Liver (tissue), 9 donors: ENCODE results near the gene EIF3K. TPM values are rescaled to one million over a fixed set of nuclear protein-coding genes. Genes with fewer than 3 reads are reported as not detected.

Experiments
- DNase-seq: peaks from one replicate; pipeline ENCODE4 v3.0.0-alpha.2; 2017; ENCODE audit warnings: low spot score
- H3K27ac ChIP-seq, 2 donors: one replicate each; pipeline ENCODE4 v1.7.0; 2013; ENCODE audit warnings: inconsistent platforms in 2 of 2, low read length in 2 of 2, control low read depth in 1 of 2, low read depth in 1 of 2, mild to moderate bottlenecking in 1 of 2
- H3K27me3 ChIP-seq, 4 donors: one replicate each; pipeline versions ENCODE4 v1.6.1 to v1.7.0; 2013; ENCODE audit warnings: low read length in 3 of 4, inconsistent platforms in 1 of 4, mild to moderate bottlenecking in 1 of 4, moderate library complexity in 1 of 4; ENCODE audit not compliant: control insufficient read depth in 4 of 4, insufficient read depth in 4 of 4
- H3K36me3 ChIP-seq, 4 donors: one replicate each; pipeline versions ENCODE4 v1.6.1 to v1.7.0; 2013; ENCODE audit warnings: low read length in 3 of 4, mild to moderate bottlenecking in 3 of 4, low read depth in 1 of 4, moderate library complexity in 1 of 4; ENCODE audit not compliant: control insufficient read depth in 4 of 4, insufficient read depth in 3 of 4
- H3K4me1 ChIP-seq, 4 donors: one replicate each; pipeline versions ENCODE4 v1.6.1 to v1.7.0; 2013; ENCODE audit warnings: low read length in 3 of 4, mild to moderate bottlenecking in 3 of 4, moderate library complexity in 1 of 4; ENCODE audit not compliant: control insufficient read depth in 4 of 4, insufficient read depth in 4 of 4
- H3K4me3 ChIP-seq, 3 donors: one replicate each; pipeline versions ENCODE4 v1.6.1 to v1.7.0; 2013; ENCODE audit warnings: low read length in 3 of 3, control low read depth in 1 of 3, low read depth in 1 of 3, mild to moderate bottlenecking in 1 of 3
- H3K9ac ChIP-seq, 2 donors: one replicate each; pipeline ENCODE4 v1.7.0; 2013; ENCODE audit warnings: low read length in 2 of 2, mild to moderate bottlenecking in 2 of 2, moderate library complexity in 2 of 2, control low read depth in 1 of 2, low read depth in 1 of 2
- H3K9me3 ChIP-seq, 4 donors: one replicate each; pipeline versions ENCODE4 v1.6.1 to v1.7.0; 2013; ENCODE audit warnings: low read length in 3 of 4; ENCODE audit not compliant: control insufficient read depth in 4 of 4
- CTCF ChIP-seq: fragments of 150-350 bp; IDR thresholded peaks from 2 replicates; pipeline ENCODE4 v1.5.1; 2017; ENCODE audit warnings: improper control_type of control experiment, low read depth, low read length; ENCODE audit not compliant: missing input control
- EGR1 ChIP-seq, 2 donors: IDR thresholded peaks; 2 replicates each; pipeline ENCODE4 v1.6.1; 2016 to 2018; ENCODE audit warnings: antibody characterized with exemption in 2 of 2, low read depth in 2 of 2
- FOXA1 ChIP-seq: IDR thresholded peaks from 2 replicates; pipeline ENCODE4 v1.6.1; 2016; ENCODE audit warnings: antibody characterized with exemption
- FOXA2 ChIP-seq: IDR thresholded peaks from 2 replicates; pipeline ENCODE4 v1.6.1; 2016; ENCODE audit warnings: antibody characterized with exemption
- HNF4A ChIP-seq, 2 donors: conservative IDR thresholded peaks; 2 replicates each; pipeline ENCODE4 v1.6.1; 2016; ENCODE audit warnings: antibody characterized with exemption in 2 of 2, mild to moderate bottlenecking in 2 of 2
- HNF4G ChIP-seq: IDR thresholded peaks from 2 replicates; pipeline ENCODE4 v1.6.1; 2016; ENCODE audit warnings: antibody characterized with exemption
- JUND ChIP-seq, 2 donors: IDR thresholded peaks; 2 replicates each; pipeline ENCODE4 v1.6.1; 2016; ENCODE audit warnings: antibody characterized with exemption in 2 of 2
- MAX ChIP-seq: IDR thresholded peaks from 2 replicates; pipeline ENCODE4 v1.6.1; 2016; ENCODE audit warnings: antibody characterized with exemption
- NR2F2 ChIP-seq: IDR thresholded peaks from 2 replicates; pipeline ENCODE4 v1.6.1; 2016; ENCODE audit warnings: antibody characterized with exemption
- TAF1 ChIP-seq: conservative IDR thresholded peaks from 2 replicates; pipeline ENCODE4 v1.6.1; 2016; ENCODE audit warnings: antibody characterized with exemption, mild to moderate bottlenecking
- YY1 ChIP-seq: IDR thresholded peaks from 2 replicates; pipeline ENCODE4 v1.6.1; 2016; ENCODE audit warnings: antibody characterized with exemption, mild to moderate bottlenecking
- ZBTB33 ChIP-seq: IDR thresholded peaks from 2 replicates; pipeline ENCODE4 v1.6.1; 2016; ENCODE audit warnings: antibody characterized with exemption
- WGBS: extraction: QIAGEN DNeasy Blood & Tissue Kit; methylation state at CpG from one replicate; pipeline ENCODE4 v1.1.7; 2013; 5-methylcytosine and 5-hydroxymethylcytosine counted together
- polyA plus RNA-seq, 2 donors: library from polyadenylated mRNA; stranded (reverse) in 1 of 2; unstranded in 1 of 2; fragments of 200-250 nt in 1 of 2; fragments of >200 nt in 1 of 2; fragmentation: Nextera tagmentation in 1 of 2; extraction: Ambion mirVana in 1 of 2; gene quantifications; one replicate each; pipeline versions ENCODE4 v1.2.1 to v1.2.3, GENCODE V29; 2013 to 2015
- total RNA-seq, 2 donors: library from RNA; depleted of rRNA; stranded (reverse); fragments of >200 nt; gene quantifications; one replicate each; pipeline ENCODE4 v1.2.3, GENCODE V29; 2014
- TF ChIP-seq, protein P1 (sequence below): IDR thresholded peaks from 2 replicates; pipeline ENCODE4 v1.6.1; 2016; ENCODE audit warnings: antibody characterized with exemption
- TF ChIP-seq, protein P2 (sequence below): IDR thresholded peaks from 2 replicates; pipeline ENCODE4 v1.6.1; 2016; ENCODE audit warnings: antibody characterized with exemption, mild to moderate bottlenecking
- donor health status: healthy.
- donor health status: healthy.
- donor health status: healthy.
- donor health status: healthy.
- donor health status: healthy.

The EIF3K gene
- total and polyA plus RNA-seq, 4 donors, result 118 to 240 (median 151) TPM

DNA sequence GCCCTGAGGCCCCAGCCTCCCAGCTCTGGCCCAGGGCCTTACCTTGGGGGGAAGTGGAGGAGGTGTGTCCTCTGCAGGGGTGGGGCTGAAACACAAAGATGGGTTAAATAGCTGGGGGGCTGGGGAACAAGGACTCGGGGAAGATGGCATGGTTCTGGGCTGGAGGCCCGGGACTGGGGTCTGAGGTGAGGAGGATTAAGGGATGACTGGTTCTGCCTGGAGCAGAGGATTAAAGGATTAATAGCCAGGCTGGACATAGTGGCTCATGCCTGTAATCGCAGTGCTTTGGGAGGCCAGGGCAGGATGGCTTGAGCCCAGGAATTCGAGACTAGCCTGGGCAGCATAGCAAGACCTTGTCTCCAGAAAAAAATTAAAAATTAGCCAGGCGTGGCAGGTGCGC, 12.9 kb upstream of the EIF3K start:
- Histone ChIP-seq H3K36me3 (no peaks in the 10 kb centered on the region), H3K4me1 (no peaks in the 10 kb centered on the region), H3K27me3 (no peaks in the 10 kb centered on the region), H3K9me3 (no peaks in the 10 kb centered on the region), H3K4me3 (no peak overlapping the region), H3K9ac (no peak overlapping the region), H3K27ac (no peak overlapping the region)
- 91% methylated on average over 6 of the region's 6 CpGs for WGBS
- TF ChIP-seq NR2F2 (no peak), CTCF (no peak)
- TF ChIP-seq, protein P1, sequence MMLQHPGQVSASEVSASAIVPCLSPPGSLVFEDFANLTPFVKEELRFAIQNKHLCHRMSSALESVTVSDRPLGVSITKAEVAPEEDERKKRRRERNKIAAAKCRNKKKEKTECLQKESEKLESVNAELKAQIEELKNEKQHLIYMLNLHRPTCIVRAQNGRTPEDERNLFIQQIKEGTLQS, result no peak
- DNase-seq, result no peak

- no peak for DNase-seq
- 79% methylated on average over 3 of the region's 3 CpGs for WGBS
- no peak overlapping the region for H3K4me3 ChIP-seq
- no peaks in the 10 kb centered on the region for H3K27me3 ChIP-seq
- no peak overlapping the region for H3K27ac ChIP-seq
- peaks cover 2 to 10% (median 6%) of the 10 kb centered on the region in 4 donors for H3K4me1 ChIP-seq
- no peaks in the 10 kb centered on the region for H3K36me3 ChIP-seq
- H3K9me3 ChIP-seq, result no peaks in the 10 kb centered on the region
- H3K9ac ChIP-seq, result no peak overlapping the region
- no peak for TF ChIP-seq HNF4G
- TF ChIP-seq MAX, result no peak
- no peak for TF ChIP-seq FOXA2
- no peak for TF ChIP-seq TAF1
- no peak for TF ChIP-seq FOXA1
- TF ChIP-seq HNF4A (conservative IDR thresholded peaks at IDR 0.05), result no peak
- no peak for TF ChIP-seq YY1
- TF ChIP-seq NR2F2, result no peak
- TF ChIP-seq, protein P1, result no peak
- TF ChIP-seq ZBTB33, result no peak
- TF ChIP-seq JUND (IDR thresholded peaks at IDR 0.05), result no peak
- no peak for TF ChIP-seq EGR1 (IDR thresholded peaks at IDR 0.05; ENCODE audit: low read depth in 2 of 2)
- TF ChIP-seq, protein P2, sequence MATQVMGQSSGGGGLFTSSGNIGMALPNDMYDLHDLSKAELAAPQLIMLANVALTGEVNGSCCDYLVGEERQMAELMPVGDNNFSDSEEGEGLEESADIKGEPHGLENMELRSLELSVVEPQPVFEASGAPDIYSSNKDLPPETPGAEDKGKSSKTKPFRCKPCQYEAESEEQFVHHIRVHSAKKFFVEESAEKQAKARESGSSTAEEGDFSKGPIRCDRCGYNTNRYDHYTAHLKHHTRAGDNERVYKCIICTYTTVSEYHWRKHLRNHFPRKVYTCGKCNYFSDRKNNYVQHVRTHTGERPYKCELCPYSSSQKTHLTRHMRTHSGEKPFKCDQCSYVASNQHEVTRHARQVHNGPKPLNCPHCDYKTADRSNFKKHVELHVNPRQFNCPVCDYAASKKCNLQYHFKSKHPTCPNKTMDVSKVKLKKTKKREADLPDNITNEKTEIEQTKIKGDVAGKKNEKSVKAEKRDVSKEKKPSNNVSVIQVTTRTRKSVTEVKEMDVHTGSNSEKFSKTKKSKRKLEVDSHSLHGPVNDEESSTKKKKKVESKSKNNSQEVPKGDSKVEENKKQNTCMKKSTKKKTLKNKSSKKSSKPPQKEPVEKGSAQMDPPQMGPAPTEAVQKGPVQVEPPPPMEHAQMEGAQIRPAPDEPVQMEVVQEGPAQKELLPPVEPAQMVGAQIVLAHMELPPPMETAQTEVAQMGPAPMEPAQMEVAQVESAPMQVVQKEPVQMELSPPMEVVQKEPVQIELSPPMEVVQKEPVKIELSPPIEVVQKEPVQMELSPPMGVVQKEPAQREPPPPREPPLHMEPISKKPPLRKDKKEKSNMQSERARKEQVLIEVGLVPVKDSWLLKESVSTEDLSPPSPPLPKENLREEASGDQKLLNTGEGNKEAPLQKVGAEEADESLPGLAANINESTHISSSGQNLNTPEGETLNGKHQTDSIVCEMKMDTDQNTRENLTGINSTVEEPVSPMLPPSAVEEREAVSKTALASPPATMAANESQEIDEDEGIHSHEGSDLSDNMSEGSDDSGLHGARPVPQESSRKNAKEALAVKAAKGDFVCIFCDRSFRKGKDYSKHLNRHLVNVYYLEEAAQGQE, result no peak
Measured at GRCh38 chr19:38614289-38614688, 4.7 kb upstream of the EIF3K start.
